GM20000 (cell line): ENCODE measurements around the gene TCFL5.

Experiments used
- DNase-seq: peaks from one replicate; pipeline ENCODE4 v3.0.0; 2012; ENCODE audit warnings: low spot score
- TF ChIP-seq, protein P1 (sequence below): IDR thresholded peaks from 2 replicates; pipeline ENCODE4 v1.5.1; 2012; ENCODE audit warnings: mild to moderate bottlenecking, control low read depth; ENCODE audit errors: extremely low read depth, missing control alignments

TCFL5 gene

DNA sequence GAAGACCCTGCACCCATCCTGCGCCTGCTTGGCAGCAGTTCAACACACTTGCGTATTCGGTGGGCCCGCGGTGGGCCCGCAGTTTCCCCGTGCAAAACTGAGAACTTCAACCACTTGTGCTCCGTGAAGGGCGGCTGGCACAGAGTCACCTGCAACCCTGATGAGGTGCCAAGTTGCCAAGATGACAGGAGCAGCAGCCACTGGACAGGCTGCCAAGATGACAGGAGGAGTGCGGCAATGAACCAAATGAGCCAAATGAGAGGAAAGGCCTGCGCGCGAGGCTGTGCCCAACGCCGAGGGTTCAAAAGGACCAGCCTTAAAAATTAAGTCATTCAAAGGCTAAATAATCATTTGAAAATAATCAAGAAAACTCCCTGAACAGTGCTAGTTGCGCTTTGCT is 44.6 kb upstream of the TCFL5 start:
- TF ChIP-seq, protein P1, sequence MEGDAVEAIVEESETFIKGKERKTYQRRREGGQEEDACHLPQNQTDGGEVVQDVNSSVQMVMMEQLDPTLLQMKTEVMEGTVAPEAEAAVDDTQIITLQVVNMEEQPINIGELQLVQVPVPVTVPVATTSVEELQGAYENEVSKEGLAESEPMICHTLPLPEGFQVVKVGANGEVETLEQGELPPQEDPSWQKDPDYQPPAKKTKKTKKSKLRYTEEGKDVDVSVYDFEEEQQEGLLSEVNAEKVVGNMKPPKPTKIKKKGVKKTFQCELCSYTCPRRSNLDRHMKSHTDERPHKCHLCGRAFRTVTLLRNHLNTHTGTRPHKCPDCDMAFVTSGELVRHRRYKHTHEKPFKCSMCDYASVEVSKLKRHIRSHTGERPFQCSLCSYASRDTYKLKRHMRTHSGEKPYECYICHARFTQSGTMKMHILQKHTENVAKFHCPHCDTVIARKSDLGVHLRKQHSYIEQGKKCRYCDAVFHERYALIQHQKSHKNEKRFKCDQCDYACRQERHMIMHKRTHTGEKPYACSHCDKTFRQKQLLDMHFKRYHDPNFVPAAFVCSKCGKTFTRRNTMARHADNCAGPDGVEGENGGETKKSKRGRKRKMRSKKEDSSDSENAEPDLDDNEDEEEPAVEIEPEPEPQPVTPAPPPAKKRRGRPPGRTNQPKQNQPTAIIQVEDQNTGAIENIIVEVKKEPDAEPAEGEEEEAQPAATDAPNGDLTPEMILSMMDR: no peak
- DNase-seq: no peak

DNA sequence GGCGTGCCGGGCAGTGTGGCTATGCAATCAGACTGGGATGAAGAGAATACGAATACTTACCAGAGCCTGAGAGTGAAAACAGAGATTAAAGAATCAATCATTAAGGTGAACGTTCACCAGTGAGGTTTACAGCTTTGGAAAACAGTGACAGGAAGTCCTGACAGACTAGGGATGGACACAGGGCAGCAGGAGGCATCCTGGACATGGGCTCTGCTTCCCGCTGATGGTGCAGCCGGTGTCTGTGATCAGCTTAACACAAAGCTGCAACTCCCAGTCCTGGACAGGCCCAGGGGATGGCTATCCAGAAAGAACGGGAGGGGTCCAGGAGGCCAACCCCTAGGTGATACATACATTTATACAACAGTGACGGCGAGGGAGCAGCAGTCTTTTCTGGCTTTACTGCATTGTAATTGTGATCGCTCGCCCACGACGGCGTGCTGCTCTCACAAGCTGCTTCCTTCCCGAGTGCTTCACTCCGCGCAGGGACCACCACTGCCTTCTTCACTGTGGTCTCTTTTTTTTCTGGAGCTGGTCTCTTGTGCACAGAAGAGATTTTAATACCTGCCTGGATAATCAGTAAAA is 44.0 kb upstream of the TCFL5 start:
- no peak for DNase-seq
- TF ChIP-seq, protein P1: no peak

DNA sequence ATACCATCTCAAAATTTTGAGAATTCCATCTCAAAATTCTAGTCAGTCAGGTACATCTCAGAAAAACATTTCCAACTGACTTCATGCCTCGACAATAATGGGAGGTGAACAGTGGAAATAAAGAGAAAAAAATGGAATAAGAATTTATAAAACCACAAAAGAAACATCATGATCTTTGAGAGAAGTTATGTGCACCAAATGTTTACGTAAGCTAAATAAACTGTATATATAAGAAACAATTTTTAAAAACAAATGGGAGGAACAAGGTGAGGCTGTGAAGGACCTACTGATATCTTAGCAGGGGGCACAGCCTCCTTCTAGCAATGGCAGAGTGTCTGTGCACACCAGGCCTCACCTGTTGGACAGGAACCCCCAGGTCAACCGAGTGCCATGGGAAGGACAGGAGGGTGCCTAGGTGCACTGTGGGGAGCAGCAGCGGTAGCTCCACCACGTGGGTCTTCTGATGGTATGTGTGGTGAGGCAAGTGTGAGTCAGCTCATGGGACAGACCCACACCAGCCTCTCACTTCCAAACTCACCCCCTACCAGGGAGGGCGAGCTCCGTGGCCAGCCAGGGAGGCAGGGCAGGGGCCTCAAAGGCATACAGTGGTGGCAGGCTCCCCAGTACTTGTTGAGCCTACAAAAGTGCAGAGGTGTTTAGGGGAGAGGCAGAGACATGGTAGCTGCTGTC is 41.4 kb upstream of the TCFL5 start:
- TF ChIP-seq, protein P1: no peak
- no peak for DNase-seq

DNA sequence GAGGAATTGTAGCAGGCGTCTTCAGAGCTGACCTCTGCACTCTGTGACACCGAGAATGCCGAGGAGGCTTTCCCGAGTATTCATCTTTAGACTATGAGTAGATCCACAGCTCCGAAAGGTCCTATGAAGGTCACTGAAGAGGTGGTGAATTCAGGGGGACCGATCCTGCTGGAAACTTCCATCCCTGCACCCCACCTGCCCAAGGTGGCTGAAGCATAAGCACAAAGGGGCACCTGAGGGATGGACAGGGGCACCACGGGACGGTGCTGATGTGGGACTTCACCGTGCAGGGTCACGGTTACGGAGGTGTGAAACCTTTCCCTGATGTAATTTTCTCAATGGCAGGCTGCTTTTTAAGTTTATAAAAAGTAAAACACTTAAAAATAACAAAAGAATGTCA is 40.3 kb upstream of the TCFL5 start:
- TF ChIP-seq, protein P1: no peak
- no peak for DNase-seq

DNA sequence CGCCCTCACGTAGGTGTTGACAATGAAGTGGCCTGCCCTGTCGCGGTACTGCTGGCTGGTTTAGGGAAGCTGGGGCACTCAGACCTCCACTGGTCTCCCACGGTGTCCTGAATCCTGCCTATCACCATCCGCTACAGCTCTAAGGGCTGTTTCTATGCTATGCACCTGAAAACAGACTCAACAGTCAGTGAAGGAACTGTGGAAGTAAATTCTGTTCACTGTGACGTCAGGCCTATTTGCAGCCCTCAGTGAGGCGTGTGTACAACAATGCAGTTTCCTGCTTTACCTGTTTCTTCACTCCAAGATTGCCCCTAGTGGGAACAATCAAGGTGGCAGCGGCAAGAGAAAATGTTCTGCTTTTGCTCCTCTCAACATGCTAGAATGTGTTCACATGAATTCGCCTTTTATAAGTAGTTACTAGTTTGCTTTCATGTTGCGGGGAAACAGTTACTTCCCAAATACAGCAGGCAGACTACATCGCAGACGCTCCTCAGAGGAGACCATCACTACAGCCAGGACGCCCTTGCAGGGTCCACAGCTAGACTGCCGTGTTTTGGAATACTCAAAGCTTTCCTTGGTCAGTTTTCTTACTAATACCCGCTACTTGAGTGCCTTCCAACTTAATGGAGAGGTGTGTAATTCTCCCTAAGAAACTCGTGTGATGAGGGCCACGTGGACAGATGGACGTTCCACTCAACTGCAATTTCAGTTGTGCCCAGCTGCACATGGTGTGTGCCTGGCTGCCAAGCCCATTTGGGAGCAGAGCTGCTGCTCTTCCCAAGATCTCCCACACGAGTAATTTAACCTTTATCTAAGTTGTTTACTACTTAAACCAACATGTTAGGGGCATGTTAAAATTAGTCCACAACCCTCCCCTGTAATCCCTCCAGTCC is 39.3 kb upstream of the TCFL5 start:
- TF ChIP-seq, protein P1: no peak
- DNase-seq: no peak

DNA sequence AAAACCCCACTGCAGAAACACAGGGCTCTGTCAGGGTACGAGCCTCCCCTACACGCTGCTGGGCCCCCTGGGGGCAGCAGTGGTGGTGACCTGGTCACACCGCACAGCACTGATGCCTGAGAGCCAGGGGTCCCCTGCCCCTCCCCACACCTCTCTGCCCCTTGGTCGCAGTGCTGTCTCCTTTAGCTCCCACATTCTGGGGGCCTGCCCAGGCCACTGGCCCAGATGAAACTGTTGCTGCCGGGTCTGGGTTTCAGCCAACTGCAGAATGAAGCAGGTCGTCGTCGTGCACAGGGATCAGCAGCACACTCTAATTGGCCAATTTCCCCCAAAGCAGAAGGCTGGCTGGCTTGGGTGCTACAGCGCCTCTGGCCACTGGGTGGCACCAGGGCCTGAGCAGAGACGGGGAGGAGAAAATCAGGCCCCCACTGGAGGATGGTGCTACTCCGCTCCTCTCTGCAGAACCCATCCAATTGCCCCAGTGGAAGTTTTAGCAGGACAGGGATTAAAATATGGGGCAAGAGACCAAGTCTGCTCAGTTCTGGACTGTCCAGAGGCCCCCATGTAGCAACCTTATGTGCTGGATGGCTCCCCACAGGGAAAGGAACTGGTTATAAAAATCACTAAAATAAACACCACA is 38.5 kb upstream of the TCFL5 start:
- peak; percentile 90 for DNase-seq
- TF ChIP-seq, protein P1: peak; percentile 93
